ELF-1 (cell line): Measurements from ENCODE around the gene PCIF1.

Experiments
- DNase-seq: peaks from one replicate; pipeline ENCODE4 v3.0.0-alpha.2; 2016; ENCODE audit warnings: low read depth, low spot score

PCIF1 gene

GRCh38 chr20:45904583-45905504, 29.6 kb upstream of the PCIF1 start:
- no peak for DNase-seq

- no peak for DNase-seq
These were observed 28.9 kb upstream of the PCIF1 start for GRCh38 chr20:45905505-45906079.

DNA sequence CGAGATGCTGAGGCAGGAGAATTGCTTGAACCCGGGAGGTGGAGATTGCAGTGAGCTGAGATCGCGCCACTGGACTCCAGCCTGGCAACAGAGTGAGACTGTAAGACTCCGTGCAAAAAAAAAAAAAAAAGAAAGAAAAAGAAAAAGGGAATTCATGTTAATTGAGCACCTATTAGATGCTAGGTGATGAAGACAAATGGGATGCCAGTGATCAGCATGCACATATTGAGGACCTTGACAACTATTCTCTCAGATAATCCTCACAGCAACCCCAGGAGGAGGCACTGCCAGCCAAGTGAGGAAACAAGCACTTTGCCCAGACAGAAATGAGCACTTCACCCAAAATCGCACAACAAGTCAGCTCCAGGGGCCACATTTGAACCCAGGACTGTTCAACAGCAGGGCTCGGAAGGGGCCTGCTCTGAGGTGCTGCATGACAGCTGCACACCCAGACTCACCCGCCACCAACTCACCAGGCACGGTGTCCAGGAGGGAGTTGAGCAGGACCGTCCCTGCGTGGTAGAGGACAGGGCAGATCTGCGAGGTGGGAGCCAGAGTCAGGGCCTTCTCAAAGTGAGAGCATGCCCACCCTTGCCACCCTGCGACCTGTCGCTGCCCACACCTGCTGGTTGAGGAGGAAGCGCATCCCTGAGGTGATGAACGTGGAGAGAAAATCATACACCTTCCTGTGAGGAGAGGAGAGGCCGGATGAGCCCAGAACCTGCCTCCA, 27.1 kb upstream of the PCIF1 start:
- DNase-seq = no peak

GRCh38 chr20:45908084-45908483, 26.4 kb upstream of the PCIF1 start:
- DNase-seq = no peak

- DNase-seq = no peak
These were observed 25.1 kb upstream of the PCIF1 start for GRCh38 chr20:45909336-45909808.

GRCh38 chr20:45909817-45910669, 24.4 kb upstream of the PCIF1 start:
- DNase-seq = no peak

- peak; percentile 100 for DNase-seq
These were observed 23.6 kb upstream of the PCIF1 start for GRCh38 chr20:45910670-45911485.

- DNase-seq = peak; percentile 79
These were observed 22.8 kb upstream of the PCIF1 start, which contains the start of gene PLTP for GRCh38 chr20:45911486-45912343. PLTP (minus strand) TSS chr20:45912155; CDS start chr20:45911452, 703 bp downstream.

GRCh38 chr20:45912344-45912682, 22.2 kb upstream of the PCIF1 start:
- DNase-seq = no peak

DNA sequence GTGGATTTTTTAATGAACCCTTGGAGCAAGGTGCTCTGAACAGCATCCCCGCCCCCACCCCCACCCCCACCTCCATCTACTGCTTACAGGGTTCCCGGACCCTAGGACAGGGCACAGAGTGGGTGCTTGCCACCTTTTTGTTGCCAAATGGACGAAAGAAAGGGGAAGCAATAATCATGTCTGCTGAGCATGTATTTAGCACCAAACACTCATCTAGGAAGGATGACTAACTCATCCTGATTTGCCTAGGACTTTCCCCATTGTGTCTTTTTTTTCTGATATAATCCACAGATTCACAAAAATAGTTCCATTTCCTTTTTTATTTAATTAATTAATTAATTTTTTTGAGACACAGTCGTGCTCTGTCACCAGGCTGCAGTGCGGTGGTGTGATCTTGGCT, 21.4 kb upstream of the PCIF1 start:
- no peak for DNase-seq

- no peak for DNase-seq
These were observed 16.7 kb upstream of the PCIF1 start for GRCh38 chr20:45917790-45918141.

- DNase-seq = no peak
These were observed 16.2 kb upstream of the PCIF1 start for GRCh38 chr20:45918182-45918737.

GRCh38 chr20:45918779-45919537, 15.5 kb upstream of the PCIF1 start:
- DNase-seq = no peak

DNA sequence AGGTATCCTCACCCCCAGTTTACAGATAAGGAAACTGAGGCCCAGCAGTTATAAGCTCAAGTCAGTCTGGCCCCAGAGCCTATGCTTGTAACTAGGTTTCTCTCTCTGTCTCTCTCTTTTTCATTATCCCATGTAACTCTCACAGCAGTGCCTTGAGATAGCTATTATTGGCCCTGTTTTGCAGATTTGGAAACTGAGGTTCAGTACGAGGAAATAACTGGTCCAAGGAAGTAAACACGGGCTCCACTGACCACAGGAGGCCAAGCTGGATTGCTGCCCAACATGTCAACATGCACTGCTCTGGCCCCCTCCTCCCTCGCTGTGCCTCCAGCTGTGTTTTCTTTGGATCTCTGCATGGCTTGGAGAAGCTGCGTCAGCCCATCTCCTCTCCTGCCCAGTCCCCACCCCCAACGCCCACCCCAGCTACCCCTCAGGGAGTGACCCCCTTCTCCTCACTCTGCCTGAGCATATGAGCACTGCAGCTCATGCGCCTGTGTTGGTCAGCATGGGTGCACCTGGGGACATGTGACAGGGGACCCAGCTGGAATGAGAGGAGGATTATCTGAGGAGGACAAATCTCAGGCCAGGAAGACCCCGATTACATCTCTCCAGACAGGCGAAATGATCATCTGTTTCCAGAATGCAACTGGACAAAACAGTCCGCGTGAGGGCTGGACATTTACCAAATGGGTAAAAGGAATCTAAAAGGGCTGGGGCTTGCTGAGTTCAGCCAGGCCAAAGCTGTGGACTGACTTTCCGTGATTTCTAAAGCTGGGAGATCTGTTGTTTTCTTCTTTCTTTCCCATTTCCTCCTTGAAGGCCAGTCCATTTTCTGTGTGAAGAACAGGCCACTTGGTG, 14.7 kb upstream of the PCIF1 start:
- no peak for DNase-seq

- DNase-seq = no peak
These were observed 13.8 kb upstream of the PCIF1 start for GRCh38 chr20:45920462-45921336.

DNA sequence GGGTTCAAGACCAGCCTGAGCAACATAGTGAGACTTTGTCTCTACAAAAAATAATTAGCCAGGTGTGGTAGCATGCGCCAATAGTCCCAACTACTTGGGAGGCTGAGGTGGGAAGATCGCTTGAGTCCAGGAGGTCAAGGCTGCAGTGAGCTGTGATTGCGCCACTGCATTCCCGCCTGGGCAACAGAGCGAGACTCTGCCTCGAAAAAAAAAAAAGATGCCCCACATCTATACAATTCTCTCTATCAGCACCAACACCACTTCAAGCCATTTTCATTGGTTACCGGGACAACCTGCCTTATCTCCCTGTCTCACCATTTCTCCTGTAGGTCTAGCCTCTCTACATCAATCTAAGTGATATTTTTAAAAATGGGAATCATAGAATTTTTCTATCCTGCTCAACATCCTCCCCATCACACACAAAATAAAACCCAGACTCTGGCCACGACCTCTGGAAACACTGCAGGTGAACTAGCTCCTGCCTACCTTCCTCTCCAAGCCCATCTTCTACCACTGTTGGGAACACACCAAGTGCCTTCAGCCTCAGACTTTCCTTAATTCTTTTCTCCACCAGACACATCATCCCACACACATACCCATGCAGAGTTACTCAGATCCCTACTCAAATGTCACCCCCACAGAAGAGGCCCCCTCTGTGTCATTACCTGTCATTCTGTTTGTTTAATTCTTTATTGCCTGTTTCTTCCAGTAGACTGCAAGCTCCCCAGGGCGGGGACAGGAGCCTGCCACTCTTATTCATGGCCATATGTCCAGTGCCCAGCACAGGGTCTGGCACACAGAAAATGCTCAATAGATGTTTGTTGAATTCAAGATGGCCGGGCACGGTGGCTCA, 12.9 kb upstream of the PCIF1 start:
- no peak for DNase-seq
